GM18909 (cell line): Measurements from ENCODE around the gene GPC6.

ENCODE experiments used
- ATAC-seq: cut with Tn5 transposase; IDR thresholded peaks from one replicate; pipeline ENCODE4 v1.9.1; 2021; ENCODE audit warnings: mild to moderate bottlenecking; ENCODE audit not compliant: unreplicated experiment, poor library complexity

The GPC6 gene

DNA sequence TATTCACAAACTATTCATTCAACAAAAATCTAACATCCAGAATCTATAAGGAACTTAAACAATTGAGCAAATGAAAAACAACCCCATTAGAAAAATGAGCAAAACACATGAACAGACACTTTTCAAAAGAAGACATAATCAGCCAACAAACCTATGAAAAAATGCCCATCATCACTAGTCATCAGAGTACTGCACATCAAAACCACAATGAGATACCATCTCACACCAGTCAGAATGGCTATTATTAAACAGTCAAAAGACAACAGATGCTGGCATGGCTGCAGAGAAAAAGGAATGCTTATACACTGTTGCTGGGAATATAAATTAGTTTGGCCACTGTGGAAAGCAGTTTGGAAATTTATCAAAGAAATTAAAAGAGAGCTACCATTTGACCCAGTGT is 487.6 kb downstream of the GPC6 start:
- no peak for ATAC-seq

DNA sequence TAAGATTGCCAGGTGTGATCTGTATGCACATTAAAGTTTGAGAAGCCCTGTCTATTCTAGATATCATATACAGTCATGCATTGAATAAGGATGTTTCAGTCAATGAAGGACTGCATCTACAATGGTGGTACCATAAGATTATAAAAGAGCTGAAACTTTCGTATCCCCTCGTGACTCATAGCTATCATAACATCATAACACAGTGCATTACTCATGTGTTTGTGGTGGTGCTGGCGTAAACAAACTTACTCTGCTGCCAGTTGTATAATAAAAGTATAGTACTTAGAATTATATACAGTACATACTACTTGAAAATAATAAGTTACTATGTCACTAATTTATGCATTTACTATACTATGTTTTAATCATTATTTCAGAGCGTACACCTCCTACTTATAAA is 489.3 kb downstream of the GPC6 start:
- no peak for ATAC-seq

GRCh38 chr13:93716623-93717022 is 490.0 kb downstream of the GPC6 start:
- no peak for ATAC-seq

- ATAC-seq: no peak
These were observed 494.9 kb downstream of the GPC6 start for GRCh38 chr13:93721483-93721882.

DNA sequence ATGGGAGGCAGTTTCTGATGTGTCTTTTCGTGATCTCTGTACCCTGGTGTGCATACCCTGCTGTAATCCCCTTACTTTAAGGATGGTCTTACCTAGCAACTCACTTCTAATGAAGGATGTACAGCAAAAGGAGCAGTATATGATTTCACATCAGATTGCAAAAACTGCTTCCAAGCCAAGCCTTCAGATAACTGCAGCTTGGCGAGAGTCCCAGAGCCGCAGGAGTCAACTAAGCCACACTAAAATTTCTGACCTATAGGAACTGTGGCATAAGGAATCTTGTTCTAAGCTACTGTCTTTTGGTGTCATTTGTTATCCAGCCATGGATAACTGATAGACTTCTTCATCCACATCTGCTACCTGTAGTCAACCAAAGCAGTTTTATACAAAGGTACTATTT is 496.7 kb downstream of the GPC6 start:
- no peak for ATAC-seq

DNA sequence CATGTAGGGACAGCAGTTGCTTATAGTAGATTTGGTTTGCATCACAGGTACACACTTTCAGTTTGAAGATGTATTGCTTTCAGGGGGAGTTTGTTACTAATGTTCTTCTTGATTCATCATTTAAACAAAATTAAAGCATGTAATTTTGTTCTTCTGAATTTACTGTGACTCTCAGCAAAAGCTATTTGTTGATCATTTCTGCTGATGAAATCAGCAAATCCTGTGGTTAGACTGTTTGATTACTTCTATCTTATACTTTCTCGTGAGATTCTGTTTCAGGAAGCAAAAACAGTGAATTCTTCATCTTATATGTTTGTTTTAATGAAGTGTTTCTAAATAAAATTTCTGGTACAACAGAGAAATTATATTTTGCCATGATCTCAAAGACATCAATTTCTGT is 497.6 kb downstream of the GPC6 start:
- no peak for ATAC-seq

DNA sequence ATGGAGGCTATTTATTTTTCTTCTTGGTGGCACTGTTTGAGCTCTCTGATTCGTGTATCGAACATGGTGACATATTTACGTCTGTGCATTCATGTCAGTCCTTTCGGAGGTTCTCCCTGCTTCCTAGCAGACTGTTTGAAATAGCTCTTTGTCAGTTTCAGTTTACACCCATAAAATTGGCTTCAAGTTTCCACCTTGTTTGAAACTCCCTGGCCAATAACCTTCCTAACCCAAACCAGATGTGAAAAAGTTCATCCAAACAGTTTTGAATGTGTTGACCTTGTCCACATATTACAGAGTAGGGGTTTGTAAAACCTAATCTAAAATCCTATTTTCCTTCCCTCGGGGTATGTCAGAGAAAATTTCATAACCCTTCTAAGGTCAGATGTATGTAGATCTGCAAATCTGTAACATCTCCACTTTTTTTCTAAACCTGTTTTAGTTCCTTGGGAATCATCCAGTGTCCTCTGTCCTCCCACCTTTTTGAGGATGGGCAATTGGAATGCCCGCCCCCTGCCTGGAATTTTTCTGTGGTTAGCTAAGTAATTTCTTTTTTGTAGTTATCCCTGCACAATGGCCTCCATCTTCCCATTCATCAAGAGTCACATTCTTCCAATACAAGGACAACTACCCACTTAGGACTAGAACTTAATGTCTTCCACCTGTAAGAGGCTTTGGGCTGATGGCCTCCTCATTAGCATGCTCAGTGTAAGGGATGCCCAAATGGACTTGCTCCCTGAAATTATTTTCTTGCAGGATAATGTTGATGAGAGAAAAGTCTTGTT is 499.8 kb downstream of the GPC6 start:
- ATAC-seq: no peak

DNA sequence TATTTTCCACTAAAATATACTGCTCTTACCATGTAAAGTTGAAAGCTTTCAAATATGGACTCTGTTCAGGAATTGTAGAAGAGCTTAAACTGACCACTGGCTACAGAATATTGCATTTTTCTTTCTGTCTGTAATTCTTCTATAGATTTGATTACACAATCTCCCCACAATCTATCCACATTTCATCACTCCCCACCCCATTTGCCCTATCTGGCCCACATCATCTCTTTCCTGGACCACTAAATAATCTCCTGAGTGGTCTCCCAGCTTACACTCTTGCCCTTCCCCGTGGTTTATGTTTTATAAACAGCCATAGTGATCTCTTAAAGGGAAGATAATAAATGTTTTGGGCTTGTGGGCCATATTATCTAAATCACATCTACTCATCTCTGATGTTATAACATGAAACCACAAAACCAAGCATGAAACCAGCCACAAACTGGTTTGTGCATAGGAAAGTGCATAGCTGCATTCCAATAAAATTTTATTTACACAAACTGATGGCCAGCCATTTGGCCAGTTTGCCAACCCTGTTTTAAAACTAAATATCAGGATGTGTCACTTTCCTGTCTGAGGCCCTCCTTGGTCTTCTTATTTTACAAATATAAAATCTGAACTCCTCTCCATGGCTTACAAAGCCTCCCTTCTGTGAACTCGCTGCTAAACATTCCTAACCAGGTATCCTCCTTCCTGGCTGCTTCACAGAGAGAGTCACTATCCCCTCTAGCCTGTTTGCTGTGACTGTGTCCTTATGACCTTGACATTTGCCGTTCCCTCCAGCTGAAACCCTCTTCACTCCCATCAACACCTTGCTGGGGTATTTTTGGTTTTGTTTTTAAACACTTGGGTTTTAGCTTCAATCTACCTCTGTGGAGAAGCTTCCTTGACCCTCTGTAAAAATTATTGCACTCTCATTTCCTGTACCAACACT is 500.9 kb downstream of the GPC6 start:
- ATAC-seq: no peak

GRCh38 chr13:93729383-93729782 is 502.8 kb downstream of the GPC6 start:
- no peak for ATAC-seq

DNA sequence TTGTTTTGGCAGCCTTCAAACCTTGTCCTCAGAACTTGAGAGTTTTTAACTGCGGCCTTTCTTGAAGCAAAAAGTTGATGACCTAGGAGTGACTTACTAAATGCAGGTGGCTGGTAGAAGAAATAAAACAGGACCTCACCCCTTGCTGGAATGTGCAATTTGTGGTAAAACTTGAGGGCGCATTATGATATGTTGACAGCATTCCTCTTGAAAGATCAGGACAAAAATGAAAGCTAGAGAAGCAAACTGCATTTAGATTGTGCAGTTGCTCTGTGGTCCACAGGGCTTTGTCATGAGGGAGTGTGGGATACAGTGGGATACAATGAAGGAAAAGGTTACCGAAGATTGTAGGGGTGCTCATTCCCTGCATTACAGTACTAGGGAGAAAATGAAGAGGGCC is 504.2 kb downstream of the GPC6 start:
- ATAC-seq: no peak

DNA sequence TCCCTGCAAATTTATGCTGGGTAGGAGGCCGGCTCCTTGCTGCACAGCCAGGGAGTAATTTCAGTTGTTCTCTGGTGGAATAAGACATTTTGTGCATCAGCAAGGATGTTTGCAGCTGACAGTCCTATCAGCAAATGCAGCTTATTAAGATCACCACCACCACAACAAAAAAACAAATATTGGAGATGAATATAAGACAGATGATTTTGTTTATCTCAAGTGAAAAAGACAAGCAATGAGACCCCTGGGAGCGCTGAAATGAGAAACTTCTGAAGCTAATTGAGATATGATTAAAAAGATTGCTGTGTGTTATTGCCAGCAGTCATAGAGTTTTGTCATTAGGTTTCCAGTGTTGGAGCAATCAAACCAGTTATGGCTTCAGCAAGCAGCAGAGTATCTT is 505.6 kb downstream of the GPC6 start:
- ATAC-seq: no peak

DNA sequence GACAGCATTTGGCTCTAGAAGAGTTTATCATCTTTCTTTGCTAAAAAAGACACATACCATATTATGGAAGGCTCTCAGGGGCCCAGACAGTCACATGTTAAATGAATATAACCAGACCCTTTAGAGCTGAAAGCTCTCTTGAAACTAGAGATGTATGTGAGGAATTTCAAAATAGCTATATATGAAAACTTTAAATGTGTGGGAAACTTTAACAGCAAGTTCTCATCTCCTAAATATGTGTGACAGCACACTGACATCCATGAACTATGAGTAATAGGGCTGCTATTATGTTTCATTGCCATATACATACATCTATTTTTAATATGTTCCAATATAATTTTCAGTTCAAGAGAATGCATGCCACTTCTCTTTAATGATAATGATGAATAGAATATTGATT is 509.5 kb downstream of the GPC6 start:
- no peak for ATAC-seq

- no peak for ATAC-seq
These were observed 510.3 kb downstream of the GPC6 start for GRCh38 chr13:93736909-93737308.

- ATAC-seq: no peak
These were observed 513.7 kb downstream of the GPC6 start for GRCh38 chr13:93740334-93740733.

DNA sequence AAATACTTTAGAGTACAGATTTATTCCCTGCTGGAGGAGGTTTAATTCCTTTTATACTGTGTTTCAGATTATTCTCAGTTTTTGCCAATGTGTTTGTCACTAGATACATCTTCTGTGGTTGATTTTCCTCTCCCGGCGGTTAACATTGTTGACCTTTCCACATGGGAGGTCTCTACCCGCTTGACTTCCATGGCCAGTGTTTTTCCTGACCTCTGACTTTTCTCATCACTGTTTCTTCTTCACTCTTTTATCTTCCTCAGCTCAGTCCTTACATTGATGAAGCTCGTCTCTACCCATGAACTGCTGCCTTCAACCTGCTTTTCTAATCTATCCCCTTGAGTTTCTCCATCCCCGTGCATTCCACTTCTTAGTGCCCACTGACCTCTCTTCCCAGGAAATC is 517.4 kb downstream of the GPC6 start:
- ATAC-seq: no peak

DNA sequence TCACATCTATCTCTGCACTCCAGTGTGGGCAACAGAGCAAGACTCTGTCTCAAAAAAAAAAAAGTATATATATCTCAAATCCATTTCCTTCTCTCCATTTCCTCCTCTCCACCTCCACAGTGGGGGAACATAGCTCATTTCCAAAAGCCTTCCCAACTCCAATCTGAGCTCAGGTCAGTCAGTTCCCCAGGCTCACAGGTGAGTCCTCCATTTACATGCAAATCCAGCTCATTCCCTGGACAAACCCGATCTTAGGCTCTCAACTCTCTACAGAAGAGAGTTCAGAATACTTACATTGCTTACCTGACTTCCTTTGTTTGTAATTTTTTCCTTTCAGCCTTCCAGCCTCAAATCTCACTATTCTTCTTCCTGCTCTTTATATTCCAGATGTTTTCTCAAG is 518.3 kb downstream of the GPC6 start:
- no peak for ATAC-seq

DNA sequence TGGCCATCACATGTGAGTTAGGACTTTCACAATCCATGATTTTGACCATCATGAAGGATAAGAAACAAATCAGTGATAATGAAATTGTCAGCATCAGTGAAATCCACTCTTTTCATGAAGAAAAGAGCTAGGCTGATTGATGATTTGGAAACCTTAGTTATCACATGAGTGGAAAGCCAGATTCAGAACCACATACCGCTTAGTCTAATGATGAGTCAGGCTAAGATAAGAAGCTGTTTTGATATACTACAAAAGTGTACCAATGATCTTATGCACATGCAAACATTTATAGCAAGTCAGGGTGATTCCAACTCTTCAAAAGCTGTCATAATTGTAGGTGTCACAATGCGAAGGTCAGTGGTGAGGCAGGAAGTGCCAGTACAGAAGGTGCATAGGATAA is 519.3 kb downstream of the GPC6 start:
- no peak for ATAC-seq

DNA sequence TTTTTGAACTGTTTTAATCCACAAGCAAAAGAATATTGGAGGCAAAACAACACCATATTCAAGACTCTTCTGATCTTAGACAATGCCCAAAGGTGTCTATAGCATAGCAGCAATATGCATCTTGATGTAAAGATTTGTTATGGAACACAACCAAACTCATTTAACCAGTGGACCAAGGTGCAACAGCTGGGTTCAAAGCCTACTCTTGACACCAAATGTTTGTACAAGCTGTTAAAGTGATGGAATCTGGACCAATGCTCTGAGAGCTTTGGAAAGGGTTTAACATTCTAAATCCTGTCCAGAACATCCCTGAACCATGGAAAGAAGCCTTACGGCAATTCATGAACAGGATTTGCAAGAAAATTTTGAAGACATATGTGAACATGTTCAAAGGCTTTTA is 520.0 kb downstream of the GPC6 start:
- no peak for ATAC-seq

DNA sequence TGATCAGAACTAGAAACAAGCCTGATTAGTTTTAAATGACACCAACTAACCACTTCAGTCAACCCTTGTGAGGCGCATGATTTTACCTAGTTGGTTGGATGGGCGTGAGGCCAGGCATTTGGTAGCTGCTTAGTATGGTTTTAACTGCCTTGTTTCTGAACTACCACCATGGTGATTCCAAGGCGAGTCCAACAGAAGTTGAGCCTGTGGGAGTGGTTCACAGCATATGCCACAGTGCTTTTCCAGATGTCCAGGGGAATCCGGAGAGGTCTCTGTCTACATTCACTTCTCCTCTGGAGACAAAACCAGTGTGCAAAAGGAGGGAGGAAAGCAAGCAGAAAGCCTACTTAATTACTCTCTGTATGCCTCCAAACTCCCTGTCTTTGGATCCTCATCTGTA is 524.1 kb downstream of the GPC6 start:
- ATAC-seq: no peak

GRCh38 chr13:93751117-93751516 is 524.5 kb downstream of the GPC6 start:
- no peak for ATAC-seq

GRCh38 chr13:93752541-93752940 is 525.9 kb downstream of the GPC6 start:
- no peak for ATAC-seq

- no peak for ATAC-seq
These were observed 527.0 kb downstream of the GPC6 start for GRCh38 chr13:93753639-93754038.
